HEK293 (cell line): Measurements from ENCODE around the gene CXorf65.

Experiments
- CTCF ChIA-PET: fragments of 350-600 bp; formaldehyde crosslinking; extraction: SDS; loops from one replicate; lab custom pipeline; 2021; ENCODE audit warnings: antibody characterized with exemption; lab: Yijun Ruan, JAX
- POLR2A ChIA-PET: fragments of 300-600 bp; formaldehyde crosslinking; extraction: SDS; loops from one replicate; lab custom pipeline; 2020; ENCODE audit warnings: antibody characterized with exemption, inconsistent platforms; lab: Yijun Ruan, JAX
- H3K27ac ChIP-seq: fragments of 200-500 bp; sonication (Bioruptor generic); 2 replicates; pipeline ENCODE4 v1.5.1; 2014; ENCODE audit warnings: low read depth, low read length, control low read depth, inconsistent platforms; ENCODE audit errors: extremely low read depth
- H3K36me3 ChIP-seq, 2 experiments: fragments of 200-500 bp in 1 of 2; sonication (Bioruptor generic) in 1 of 2; 1 replicate in 1 of 2; 2 replicates in 1 of 2; pipeline ENCODE4 v1.5.1; 2014 to 2017; ENCODE audit warnings: inconsistent platforms in 2 of 2, low read length in 2 of 2; ENCODE audit not compliant: control insufficient read depth in 2 of 2, insufficient read depth in 1 of 2
- H3K4me1 ChIP-seq: fragments of 200-500 bp; sonication (Bioruptor generic); 2 replicates; pipeline ENCODE4 v1.5.1; 2014; ENCODE audit warnings: mild to moderate bottlenecking, low read length, inconsistent platforms; ENCODE audit not compliant: control insufficient read depth, insufficient read depth
- H3K4me3 ChIP-seq: 2 replicates; pipeline ENCODE4 v1.5.1; 2011; ENCODE audit warnings: low read depth, mild to moderate bottlenecking, control low read depth, low read length, moderate library complexity
- H3K9me3 ChIP-seq: fragments of 200-500 bp; sonication (Bioruptor generic); 2 replicates; pipeline ENCODE4 v1.5.1; 2014; ENCODE audit warnings: low read depth, low read length, inconsistent platforms; ENCODE audit not compliant: control insufficient read depth, insufficient read depth
- BCL6B ChIP-seq: fragments of 450-650 bp; formaldehyde crosslinking; IDR thresholded peaks from 2 replicates; pipeline ENCODE4 v1.5.1; 2017; ENCODE audit warnings: missing biosample characterization, missing genetic modification characterization
- KLF10 ChIP-seq: fragments of 450-650 bp; IDR thresholded peaks from 2 replicates; pipeline ENCODE4 v1.5.1; 2018; ENCODE audit warnings: missing biosample characterization, mild to moderate bottlenecking, missing genetic modification characterization
- MZF1 ChIP-seq: fragments of 450-650 bp; formaldehyde crosslinking; IDR thresholded peaks from 2 replicates; pipeline ENCODE4 v1.5.1; 2017; ENCODE audit warnings: missing biosample characterization, missing genetic modification characterization, borderline replicate concordance
- PRDM1 ChIP-seq: fragments of 450-650 bp; formaldehyde crosslinking; IDR thresholded peaks from 2 replicates; pipeline ENCODE4; 2016; ENCODE audit warnings: missing biosample characterization, missing genetic modification characterization
- PRDM10 ChIP-seq: fragments of 450-650 bp; formaldehyde crosslinking; IDR thresholded peaks from 2 replicates; pipeline ENCODE4 v1.5.1; 2016; ENCODE audit warnings: missing biosample characterization, missing genetic modification characterization
- PRDM4 ChIP-seq: fragments of 450-650 bp; formaldehyde crosslinking; IDR thresholded peaks from 2 replicates; pipeline ENCODE4 v1.5.1; 2017; ENCODE audit warnings: missing biosample characterization, missing genetic modification characterization
- SP2 ChIP-seq: fragments of 450-650 bp; formaldehyde crosslinking; IDR thresholded peaks from 2 replicates; pipeline ENCODE4 v1.5.1; 2016; ENCODE audit warnings: missing biosample characterization, missing genetic modification characterization
- TSHZ1 ChIP-seq: fragments of 450-650 bp; formaldehyde crosslinking; IDR thresholded peaks from 2 replicates; pipeline ENCODE4 v1.5.1; 2016; ENCODE audit warnings: missing biosample characterization, missing genetic modification characterization, borderline replicate concordance
- ZBTB8A ChIP-seq: fragments of 450-650 bp; formaldehyde crosslinking; IDR thresholded peaks from 2 replicates; pipeline ENCODE4 v1.5.1; 2016; ENCODE audit warnings: missing biosample characterization, missing genetic modification characterization
- ZNF112 ChIP-seq: fragments of 450-650 bp; formaldehyde crosslinking; IDR thresholded peaks from 2 replicates; pipeline ENCODE4 v1.5.0; 2017; ENCODE audit warnings: missing biosample characterization, missing genetic modification characterization
- ZNF16 ChIP-seq: fragments of 450-650 bp; formaldehyde crosslinking; IDR thresholded peaks from 2 replicates; pipeline ENCODE4 v1.5.1; 2016; ENCODE audit warnings: low read depth, missing biosample characterization, missing genetic modification characterization
- ZNF175 ChIP-seq: fragments of 450-650 bp; formaldehyde crosslinking; IDR thresholded peaks from 2 replicates; pipeline ENCODE4 v1.5.1; 2016; ENCODE audit warnings: missing biosample characterization, missing genetic modification characterization
- ZNF214 ChIP-seq: fragments of 450-650 bp; formaldehyde crosslinking; IDR thresholded peaks from 2 replicates; pipeline ENCODE4 v1.5.1; 2017; ENCODE audit warnings: missing biosample characterization, mild to moderate bottlenecking, missing genetic modification characterization, borderline replicate concordance
- ZNF324 ChIP-seq: fragments of 450-650 bp; formaldehyde crosslinking; IDR thresholded peaks from 2 replicates; pipeline ENCODE4 v1.5.1; 2016; ENCODE audit warnings: missing biosample characterization, missing genetic modification characterization
- ZNF433 ChIP-seq: fragments of 450-650 bp; formaldehyde crosslinking; IDR thresholded peaks from 2 replicates; pipeline ENCODE4 v1.5.1; 2016; ENCODE audit warnings: missing biosample characterization, missing genetic modification characterization, low read depth
- ZNF449 ChIP-seq: fragments of 450-650 bp; formaldehyde crosslinking; IDR thresholded peaks from 2 replicates; pipeline ENCODE4 v1.5.1; 2017; ENCODE audit warnings: missing biosample characterization, mild to moderate bottlenecking, missing genetic modification characterization, moderate library complexity
- ZNF548 ChIP-seq: fragments of 450-650 bp; formaldehyde crosslinking; IDR thresholded peaks from 2 replicates; pipeline ENCODE4 v1.5.1; 2016; ENCODE audit warnings: missing biosample characterization, missing genetic modification characterization
- ZNF629 ChIP-seq: fragments of 450-650 bp; formaldehyde crosslinking; IDR thresholded peaks from 2 replicates; pipeline ENCODE4 v1.5.1; 2017; ENCODE audit warnings: missing biosample characterization, missing genetic modification characterization

Gene CXorf65

GRCh38 chrX:71067089-71067488, 39.5 kb downstream of the CXorf65 start:
- peak overlapping the region; percentile 68 for H3K4me3 ChIP-seq
- ChIA-PET CTCF (no interaction called here), POLR2A (interaction anchor here (1.1 to 1.4 kb wide), 3 partner anchors 15 to 115 kb away, joined by 3 to 11 read pairs (median 5); partner anchors contain the start of gene MED12)
- H3K9me3 ChIP-seq: no peaks in the 10 kb centered on the region; the same call in 1 of the 2 replicates
- H3K4me1 ChIP-seq: no peaks in the 10 kb centered on the region
- H3K36me3 ChIP-seq: peaks cover 5 to 11% of the 10 kb centered on the region in 2 experiments; a peak in 2 of 3 replicates
- TF ChIP-seq ZNF324 (no peak), ZNF433 (tag by site-specific recombination) (no peak), TSHZ1 (tag by site-specific recombination) (no peak), ZNF112 (tag by site-specific recombination) (no peak), ZNF548 (tag by site-specific recombination) (no peak), ZNF214 (tag by site-specific recombination) (no peak), PRDM10 (tag by site-specific recombination) (no peak)
- 0 out of 2 replicates have a peak overlapping the region, but pooled peaks have one; percentile 77 for H3K27ac ChIP-seq

GRCh38 chrX:71060127-71060526, 46.4 kb downstream of the CXorf65 start:
- H3K9me3 ChIP-seq: no peaks in the 10 kb centered on the region; the same call in 1 of the 2 replicates
- POLR2A ChIA-PET: no interaction called here
- no peaks in the 10 kb centered on the region for H3K4me1 ChIP-seq
- no peak overlapping the region for H3K27ac ChIP-seq
- H3K4me3 ChIP-seq: no peak overlapping the region
- TF ChIP-seq BCL6B (no peak), ZNF16 (tag by site-specific recombination) (no peak), ZNF175 (tag by site-specific recombination) (no peak), ZNF629 (tag by site-specific recombination) (no peak)
- TF ChIP-seq, all 188 proteins: peak for 0
- CTCF ChIA-PET: no interaction called here
- H3K36me3 ChIP-seq: peaks cover 10 to 45% of the 10 kb centered on the region in 2 experiments

- H3K4me1 ChIP-seq: no peaks in the 10 kb centered on the region
- ChIA-PET POLR2A (no interaction called here), CTCF (interaction anchor here (0.5 to 1.2 kb wide), 4 partner anchors 15 to 664 kb away, joined by 3 to 5 read pairs (median 4); no protein-coding TSS in a partner anchor)
- no peaks in the 10 kb centered on the region for H3K9me3 ChIP-seq
- H3K4me3 ChIP-seq: no peak overlapping the region
- peaks cover 16 to 53% of the 10 kb centered on the region in 2 experiments for H3K36me3 ChIP-seq
- H3K27ac ChIP-seq: no peak overlapping the region
- TF ChIP-seq ZBTB8A (tag by site-specific recombination) (no peak), MZF1 (no peak), PRDM4 (no peak), KLF10 (no peak), ZNF449 (tag by site-specific recombination) (no peak), PRDM1 (tag by site-specific recombination) (no peak), SP2 (no peak)
Measured at GRCh38 chrX:71057848-71058530, 48.6 kb downstream of the CXorf65 start.
